ENCODE data around the gene SH3PXD2A.
A peak's percentile ranks its signal among the peaks of the same experiment; 100 is the strongest.
"Not testable (repeated sequence)": the region's sequence is repeated elsewhere in the genome, so short reads cannot be mapped to it uniquely, and the experiment has no call there.

The SH3PXD2A gene

GRCh38 chr10:103829838-103830465 is 25.4 kb downstream of the SH3PXD2A start:
- DNase-seq: no peak

GRCh38 chr10:103829278-103829677 is 26.1 kb downstream of the SH3PXD2A start:
- DNase-seq: no peak

GRCh38 chr10:103828587-103829197 is 26.7 kb downstream of the SH3PXD2A start:
- DNase-seq: no peak

- DNase-seq: no peak
These were observed 27.3 kb downstream of the SH3PXD2A start for GRCh38 chr10:103828107-103828506.

- no peak for DNase-seq
These were observed 28.5 kb downstream of the SH3PXD2A start for GRCh38 chr10:103826885-103827284.

GRCh38 chr10:103824281-103824680 is 31.1 kb downstream of the SH3PXD2A start:
- no peak for DNase-seq

- no peak for DNase-seq
These were observed 31.6 kb downstream of the SH3PXD2A start for GRCh38 chr10:103823706-103824272.

- no peak for DNase-seq
These were observed 32.6 kb downstream of the SH3PXD2A start for GRCh38 chr10:103822800-103823199.

GRCh38 chr10:103822107-103822716 is 33.2 kb downstream of the SH3PXD2A start:
- DNase-seq: no peak

GRCh38 chr10:103820101-103821062 is 35.0 kb downstream of the SH3PXD2A start:
- DNase-seq: no peak

- no peak for DNase-seq
These were observed 35.9 kb downstream of the SH3PXD2A start for GRCh38 chr10:103819493-103819892.

GRCh38 chr10:103818765-103819374 is 36.5 kb downstream of the SH3PXD2A start:
- DNase-seq: no peak

- DNase-seq: no peak
These were observed 37.3 kb downstream of the SH3PXD2A start for GRCh38 chr10:103818105-103818504.

GRCh38 chr10:103816431-103816830 is 38.9 kb downstream of the SH3PXD2A start:
- no peak for DNase-seq

- DNase-seq: no peak
These were observed 40.6 kb downstream of the SH3PXD2A start for GRCh38 chr10:103814626-103815370.

GRCh38 chr10:103814105-103814504 is 41.3 kb downstream of the SH3PXD2A start:
- DNase-seq: no peak

GRCh38 chr10:103813312-103813711 is 42.1 kb downstream of the SH3PXD2A start:
- DNase-seq: not testable (repeated sequence)

GRCh38 chr10:103812432-103812831 is 42.9 kb downstream of the SH3PXD2A start:
- DNase-seq: peak; percentile 8 to 23

GRCh38 chr10:103812004-103812403 is 43.4 kb downstream of the SH3PXD2A start:
- DNase-seq: no peak

- DNase-seq: no peak
These were observed 43.9 kb downstream of the SH3PXD2A start for GRCh38 chr10:103811463-103811862.

- DNase-seq: no peak
These were observed 46.6 kb downstream of the SH3PXD2A start for GRCh38 chr10:103808780-103809179.

GRCh38 chr10:103807996-103808395 is 47.4 kb downstream of the SH3PXD2A start:
- no peak for DNase-seq
